Endothelial cell of umbilical vein (primary cell): ENCODE measurements around the gene HDX. TPM values are rescaled to one million over a fixed set of nuclear protein-coding genes. Genes with fewer than 3 reads are reported as not detected.

Source experiments
- BruUV-seq: library from RNA; stranded (reverse); fragments of 400-500 nt; replicated peaks from 2 replicates; lab custom pipeline; 2021; lab: Mats Ljungman, UMichigan
- CTCF ChIA-PET: fragments of 300-600, 350-600 bp; sonication (Branson Sonifier 250); formaldehyde crosslinking; loops from one replicate; lab custom pipeline; 2021; ENCODE audit warnings: antibody characterized with exemption, inconsistent platforms; lab: Charles Lee
- POLR2A ChIA-PET: fragments of 300-600, 350-600 bp; sonication (Branson Sonifier 250); formaldehyde crosslinking; loops from one replicate; lab custom pipeline; 2021; ENCODE audit warnings: antibody characterized with exemption, inconsistent platforms; lab: Charles Lee
- DNase-seq: peaks from one replicate; pipeline ENCODE4 v3.0.0-alpha.2; 2011; ENCODE audit warnings: low read depth, low spot score
- FAIRE-seq: peaks from 2 replicates; lab custom pipeline; 2011; peaks lifted over from hg19 to GRCh38; lab: Jason Lieb, UNC
- H2AFZ ChIP-seq: 2 replicates; pipeline ENCODE4 v1.6.0; 2012; ENCODE audit warnings: low read depth, low read length, control low read depth, inconsistent platforms
- H3K27ac ChIP-seq: 2 replicates; pipeline ENCODE4 v1.5.1; 2011; ENCODE audit warnings: low read depth, mild to moderate bottlenecking, control low read depth, low read length, moderate library complexity; ENCODE audit not compliant: insufficient read depth
- H3K27me3 ChIP-seq, 2 experiments: 2 replicates each; pipeline versions ENCODE4 v1.6.0 to v1.6.1; 2011; ENCODE audit warnings: low read length in 2 of 2, mixed read lengths in 1 of 2; ENCODE audit not compliant: control insufficient read depth in 2 of 2, insufficient read depth in 2 of 2
- H3K36me3 ChIP-seq, 2 experiments: 2 replicates in 1 of 2; 3 replicates in 1 of 2; pipeline ENCODE4 v1.5.1; 2011; ENCODE audit warnings: low read length in 2 of 2, mild to moderate bottlenecking in 1 of 2, moderate library complexity in 1 of 2; ENCODE audit not compliant: control insufficient read depth in 2 of 2, insufficient read depth in 2 of 2; ENCODE audit errors: extremely low read depth in 1 of 2
- H3K4me1 ChIP-seq: 3 replicates; pipeline ENCODE4 v1.5.1; 2011; ENCODE audit warnings: mild to moderate bottlenecking, low read length; ENCODE audit not compliant: control insufficient read depth, insufficient read depth; ENCODE audit errors: extremely low read depth
- H3K4me2 ChIP-seq: 2 replicates; pipeline ENCODE4 v1.6.1; 2011; ENCODE audit warnings: low read length, control low read depth, mixed read lengths; ENCODE audit not compliant: insufficient read depth
- H3K4me3 ChIP-seq, 3 experiments: fragments of 200-600 bp in 1 of 3; sonication (generic), shearing (Covaris generic) in 1 of 3; replicated peaks in 1 of 3; 2 replicates each; pipeline ENCODE4 v1.5.1; 2011 to 2016; ENCODE audit warnings: control low read depth in 3 of 3, low read length in 3 of 3, mild to moderate bottlenecking in 2 of 3, inconsistent platforms in 1 of 3, low read depth in 1 of 3, moderate library complexity in 1 of 3; ENCODE audit not compliant: insufficient read depth in 1 of 3
- H3K79me2 ChIP-seq: 2 replicates; pipeline ENCODE4 v1.6.0; 2012; ENCODE audit warnings: low read length, inconsistent platforms; ENCODE audit not compliant: control insufficient read depth, insufficient read depth
- H3K9ac ChIP-seq: replicated peaks from 2 replicates; pipeline ENCODE3; 2011; ENCODE audit warnings: low read length, control low read depth; ENCODE audit not compliant: insufficient read depth; ENCODE audit errors: extremely low read depth
- H3K9me1 ChIP-seq: replicated peaks from 3 replicates; pipeline ENCODE4 v1.6.0; 2011; ENCODE audit warnings: mild to moderate bottlenecking, low read length; ENCODE audit not compliant: control insufficient read depth, insufficient read depth; ENCODE audit errors: extremely low read depth
- H3K9me3 ChIP-seq: replicated peaks from 2 replicates; pipeline ENCODE4 v1.5.1; 2012; ENCODE audit warnings: low read length, inconsistent platforms; ENCODE audit not compliant: control insufficient read depth, insufficient read depth
- H4K20me1 ChIP-seq: replicated peaks from 2 replicates; pipeline ENCODE3; 2011; ENCODE audit warnings: mild to moderate bottlenecking, low read length; ENCODE audit not compliant: control insufficient read depth, insufficient read depth; ENCODE audit errors: extremely low read depth
- CTCF ChIP-seq, 2 donors: IDR thresholded peaks; 1 replicate in 1 of 2; 2 replicates in 1 of 2; pipeline ENCODE4 v1.5.1; 2011; ENCODE audit warnings: low read length in 2 of 2, mild to moderate bottlenecking in 2 of 2, moderate library complexity in 2 of 2, control low read depth in 1 of 2, inconsistent platforms in 1 of 2, low read depth in 1 of 2; ENCODE audit not compliant: insufficient read depth in 1 of 2; ENCODE audit errors: extremely low read depth in 1 of 2
- EZH2 ChIP-seq: IDR thresholded peaks from 2 replicates; pipeline ENCODE4 v1.6.1; 2012; ENCODE audit warnings: borderline replicate concordance, low read depth, mild to moderate bottlenecking, moderate library complexity, low read length, inconsistent platforms; ENCODE audit not compliant: severe bottlenecking
- GATA2 ChIP-seq: IDR thresholded peaks from 2 replicates; pipeline ENCODE4 v1.7.0; 2011; ENCODE audit warnings: low read depth, mild to moderate bottlenecking, moderate library complexity, mixed read lengths, low read length; ENCODE audit not compliant: insufficient read length, insufficient read depth
- JUN ChIP-seq: IDR thresholded peaks from 2 replicates; pipeline ENCODE4 v1.6.1; 2011; ENCODE audit warnings: borderline replicate concordance, low read depth; ENCODE audit not compliant: insufficient read length, insufficient read depth
- MAX ChIP-seq: IDR thresholded peaks from 2 replicates; pipeline ENCODE4 v1.6.1; 2011; ENCODE audit not compliant: insufficient read depth, insufficient read length
- POLR2A ChIP-seq: IDR thresholded peaks from 2 replicates; pipeline ENCODE4 v1.6.1; 2012; ENCODE audit warnings: low read depth, mild to moderate bottlenecking, control low read depth, low read length
- dilution Hi-C: fragments of 300-500 bp; cut with MboI; formaldehyde crosslinking; loops from one replicate; pipeline ENCODE4 v1.15.0; 2019; ENCODE audit warnings: low sequenced_read_pairs; ENCODE audit not compliant: extremely low pct_ligation_motif_present
- intact Hi-C: fragments of 100-400 bp; cut with micrococcal nuclease; formaldehyde crosslinking; loops from one replicate; pipeline ENCODE4 v1.10.0; 2022
- polyA plus RNA-seq, 4 experiments: library from polyadenylated mRNA; depleted of rRNA in 3 of 4; stranded (reverse) in 3 of 4; unstranded in 1 of 4; fragments of >200 nt; gene quantifications; 2 replicates each; pipeline versions ENCODE4 v1.2.1 to v1.2.3, GENCODE V29; 2011 to 2012; ENCODE audit warnings: missing spikeins in 1 of 4
- total RNA-seq: library from RNA; stranded (reverse); gene quantifications from 2 replicates; pipeline ENCODE4 v1.2.3, GENCODE V29; 2021

Gene HDX
- total and polyA plus RNA-seq, 2 donors (not counting 3 experiments of a cell fraction or from before 2014, with no cell fraction given): 2.3 to 8.2 TPM

GRCh38 chrX:84441143-84441542 is 61.1 kb downstream of the HDX start:
- Histone ChIP-seq H3K4me2 (no peak overlapping the region), H3K9me3 (no peaks in the 10 kb centered on the region), H3K9ac (no peak overlapping the region), H3K27me3 (no peaks in the 10 kb centered on the region), H3K27ac (no peak overlapping the region), H3K4me1 (no peaks in the 10 kb centered on the region), H2AFZ (no peak overlapping the region), H3K4me3 (no peak overlapping the region), H4K20me1 (no peaks in the 10 kb centered on the region), H3K79me2 (no peaks in the 10 kb centered on the region), H3K36me3 (no peaks in the 10 kb centered on the region), H3K9me1 (no peaks in the 10 kb centered on the region)
- no TSS peak for BruUV-seq
- intact Hi-C loops: no loop called here
- FAIRE-seq: no peak
- ChIA-PET POLR2A (no interaction called here), CTCF (no interaction called here)
- DNase-seq: no peak
- dilution Hi-C loops: no loop called here
- no peak for TF ChIP-seq EZH2
- no peak for TF ChIP-seq POLR2A
- TF ChIP-seq GATA2: no peak
- TF ChIP-seq MAX: no peak
- TF ChIP-seq JUN: no peak
- no peak for TF ChIP-seq CTCF (IDR thresholded peaks at IDR 0.05; ENCODE audit: extremely low read depth in 1 of 2, insufficient read depth in 1 of 2, low read depth in 1 of 2, low read length in 2 of 2)
